ENCODE data around the gene ZNF324.

The ZNF324 gene

GRCh38 chr19:58474997-58475713 lies 8.3 kb downstream of the ZNF324 start:
- Histone ChIP-seq H3K9ac (ENCODE audit: low read depth, low read length) (peak overlapping the region; percentile 89; the same call in 1 of the 2 replicates), H3K4me1 (ENCODE audit: insufficient read depth, low read length) (peaks cover 2% of the 10 kb centered on the region; the same call in 1 of the 2 replicates), H3K27ac (ENCODE audit: low read length) (no peak overlapping the region), H3K36me3 (ENCODE audit: insufficient read depth, low read depth, low read length) (peaks cover 17% of the 10 kb centered on the region), H3K27me3 (ENCODE audit: insufficient read depth, low read length) (peaks cover 9% of the 10 kb centered on the region; the same call in 1 of the 2 replicates), H3K9me3 (ENCODE audit: insufficient read depth, low read depth, low read length) (no peaks in the 10 kb centered on the region), H3K4me3 (ENCODE audit: low read length) (peak overlapping the region; percentile 86)

- Histone ChIP-seq H3K9ac (ENCODE audit: low read depth, low read length) (peak within 1 kb of the TSS; percentile 89), H3K27me3 (ENCODE audit: insufficient read depth, low read length) (peaks cover 9% of the 10 kb centered on the region; the same call in 1 of the 2 replicates), H3K36me3 (ENCODE audit: insufficient read depth, low read depth, low read length) (peaks cover 13% of the 10 kb centered on the region), H3K4me1 (ENCODE audit: insufficient read depth, low read length) (peaks cover 2% of the 10 kb centered on the region; the same call in 1 of the 2 replicates), H3K27ac (ENCODE audit: low read length) (peak within 1 kb of the TSS; percentile 35), H3K4me3 (ENCODE audit: low read length) (peak within 1 kb of the TSS; percentile 86), H3K9me3 (ENCODE audit: insufficient read depth, low read depth, low read length) (no peaks in the 10 kb centered on the region)
Observed at GRCh38 chr19:58475714-58476497, 9.0 kb downstream of the ZNF324 start, which contains the start of gene ZNF446. Gene ZNF446, plus strand, starts transcription at chr19:58476352. Its CDS starts 867 bp downstream, at chr19:58477219.

GRCh38 chr19:58476498-58477015 lies 9.7 kb downstream of the ZNF324 start:
- Histone ChIP-seq H3K27ac (ENCODE audit: low read length) (no peak overlapping the region), H3K27me3 (ENCODE audit: insufficient read depth, low read length) (peaks cover 9% of the 10 kb centered on the region; the same call in 1 of the 2 replicates), H3K4me1 (ENCODE audit: insufficient read depth, low read length) (peaks cover 2% of the 10 kb centered on the region; the same call in 1 of the 2 replicates), H3K9ac (ENCODE audit: low read depth, low read length) (peak overlapping the region; percentile 89), H3K9me3 (ENCODE audit: insufficient read depth, low read depth, low read length) (no peaks in the 10 kb centered on the region), H3K36me3 (ENCODE audit: insufficient read depth, low read depth, low read length) (peaks cover 16% of the 10 kb centered on the region), H3K4me3 (ENCODE audit: low read length) (peak overlapping the region; percentile 86)

GRCh38 chr19:58477130-58477529 lies 10.2 kb downstream of the ZNF324 start:
- Histone ChIP-seq H3K27ac (ENCODE audit: low read length) (no peak overlapping the region), H3K4me3 (ENCODE audit: low read length) (peak overlapping the region; percentile 86), H3K9ac (ENCODE audit: low read depth, low read length) (0 out of 2 replicates have a peak overlapping the region, but pooled peaks have one; percentile 89), H3K27me3 (ENCODE audit: insufficient read depth, low read length) (peaks cover 9% of the 10 kb centered on the region; the same call in 1 of the 2 replicates), H3K4me1 (ENCODE audit: insufficient read depth, low read length) (peaks cover 2% of the 10 kb centered on the region; the same call in 1 of the 2 replicates), H3K9me3 (ENCODE audit: insufficient read depth, low read depth, low read length) (no peaks in the 10 kb centered on the region), H3K36me3 (ENCODE audit: insufficient read depth, low read depth, low read length) (peaks cover 12% of the 10 kb centered on the region)

- Histone ChIP-seq H3K27ac (ENCODE audit: low read length) (no peak overlapping the region), H3K36me3 (ENCODE audit: insufficient read depth, low read depth, low read length) (peaks cover 5% of the 10 kb centered on the region), H3K9me3 (ENCODE audit: insufficient read depth, low read depth, low read length) (no peaks in the 10 kb centered on the region), H3K27me3 (ENCODE audit: insufficient read depth, low read length) (peaks cover 9% of the 10 kb centered on the region; the same call in 1 of the 2 replicates), H3K9ac (ENCODE audit: low read depth, low read length) (no peak overlapping the region), H3K4me3 (ENCODE audit: low read length) (no peak overlapping the region), H3K4me1 (ENCODE audit: insufficient read depth, low read length) (peaks cover 2% of the 10 kb centered on the region; the same call in 1 of the 2 replicates)
Observed at GRCh38 chr19:58477871-58478270, 11.0 kb downstream of the ZNF324 start.

- Histone ChIP-seq H3K9me3 (ENCODE audit: insufficient read depth, low read depth, low read length) (no peaks in the 10 kb centered on the region), H3K27ac (ENCODE audit: low read length) (no peak overlapping the region), H3K27me3 (ENCODE audit: insufficient read depth, low read length) (0 out of 2 replicates have a peak, but pooled peaks cover 9% of the 10 kb centered on the region), H3K9ac (ENCODE audit: low read depth, low read length) (no peak overlapping the region), H3K4me1 (ENCODE audit: insufficient read depth, low read length) (peaks cover 2% of the 10 kb centered on the region; the same call in 1 of the 2 replicates), H3K4me3 (ENCODE audit: low read length) (no peak overlapping the region), H3K36me3 (ENCODE audit: insufficient read depth, low read depth, low read length) (peaks cover 3% of the 10 kb centered on the region; the same call in 1 of the 2 replicates)
Observed at GRCh38 chr19:58479303-58479702, 12.4 kb downstream of the ZNF324 start.

- peaks cover 2% of the 10 kb centered on the region; the same call in 1 of the 2 replicates for H3K4me1 ChIP-seq (ENCODE audit: insufficient read depth, low read length)
Observed at GRCh38 chr19:58479736-58480480, 13.0 kb downstream of the ZNF324 start.

GRCh38 chr19:58480481-58480830 lies 13.6 kb downstream of the ZNF324 start:
- H3K4me3 ChIP-seq (ENCODE audit: low read length), result no peak overlapping the region
- peaks cover 3% of the 10 kb centered on the region; the same call in 1 of the 2 replicates for H3K36me3 ChIP-seq (ENCODE audit: insufficient read depth, low read depth, low read length)
- 0 out of 2 replicates have a peak, but pooled peaks cover 2% of the 10 kb centered on the region for H3K4me1 ChIP-seq (ENCODE audit: insufficient read depth, low read length)
- H3K9ac ChIP-seq (ENCODE audit: low read depth, low read length), result no peak overlapping the region
- H3K9me3 ChIP-seq (ENCODE audit: insufficient read depth, low read depth, low read length), result no peaks in the 10 kb centered on the region
- H3K27ac ChIP-seq (ENCODE audit: low read length), result no peak overlapping the region
- H3K27me3 ChIP-seq (ENCODE audit: insufficient read depth, low read length), result 0 out of 2 replicates have a peak, but pooled peaks cover 9% of the 10 kb centered on the region

More at GRCh38 chr19:58479736-58480480, 13.0 kb downstream of the ZNF324 start:
- Histone ChIP-seq H3K27ac (ENCODE audit: low read length) (no peak overlapping the region), H3K9me3 (ENCODE audit: insufficient read depth, low read depth, low read length) (no peaks in the 10 kb centered on the region), H3K9ac (ENCODE audit: low read depth, low read length) (no peak overlapping the region), H3K4me3 (ENCODE audit: low read length) (no peak overlapping the region), H3K36me3 (ENCODE audit: insufficient read depth, low read depth, low read length) (peaks cover 3% of the 10 kb centered on the region; the same call in 1 of the 2 replicates), H3K27me3 (ENCODE audit: insufficient read depth, low read length) (0 out of 2 replicates have a peak, but pooled peaks cover 9% of the 10 kb centered on the region)

GRCh38 chr19:58480831-58481230 lies 14.0 kb downstream of the ZNF324 start:
- 0 out of 2 replicates have a peak, but pooled peaks cover 2% of the 10 kb centered on the region for H3K4me1 ChIP-seq (ENCODE audit: insufficient read depth, low read length)
- no peak overlapping the region for H3K9ac ChIP-seq (ENCODE audit: low read depth, low read length)
- peaks cover 3% of the 10 kb centered on the region; the same call in 1 of the 2 replicates for H3K36me3 ChIP-seq (ENCODE audit: insufficient read depth, low read depth, low read length)
- no peak overlapping the region for H3K4me3 ChIP-seq (ENCODE audit: low read length)
- H3K9me3 ChIP-seq (ENCODE audit: insufficient read depth, low read depth, low read length), result no peaks in the 10 kb centered on the region
- H3K27me3 ChIP-seq (ENCODE audit: insufficient read depth, low read length), result 0 out of 2 replicates have a peak, but pooled peaks cover 9% of the 10 kb centered on the region
- no peak overlapping the region for H3K27ac ChIP-seq (ENCODE audit: low read length)

- Histone ChIP-seq H3K9ac (ENCODE audit: low read depth, low read length) (no peak overlapping the region), H3K4me3 (ENCODE audit: low read length) (no peak overlapping the region), H3K27ac (ENCODE audit: low read length) (no peak overlapping the region), H3K27me3 (ENCODE audit: insufficient read depth, low read length) (0 out of 2 replicates have a peak, but pooled peaks cover 8% of the 10 kb centered on the region), H3K9me3 (ENCODE audit: insufficient read depth, low read depth, low read length) (no peaks in the 10 kb centered on the region), H3K4me1 (ENCODE audit: insufficient read depth, low read length) (no peaks in the 10 kb centered on the region), H3K36me3 (ENCODE audit: insufficient read depth, low read depth, low read length) (peaks cover 3% of the 10 kb centered on the region; the same call in 1 of the 2 replicates)
Observed at GRCh38 chr19:58482372-58482771, 15.5 kb downstream of the ZNF324 start.
